T follicular helper cell (primary cell): ENCODE results near the gene TSR2.
"Not testable (repeated sequence)": the region's sequence is repeated elsewhere in the genome, so short reads cannot be mapped to it uniquely, and the experiment has no call there.

Experiments used
- DNase-seq: peaks from one replicate; pipeline ENCODE4 v3.0.0-alpha.2; 2020; ENCODE audit warnings: low read depth

Gene TSR2

DNA sequence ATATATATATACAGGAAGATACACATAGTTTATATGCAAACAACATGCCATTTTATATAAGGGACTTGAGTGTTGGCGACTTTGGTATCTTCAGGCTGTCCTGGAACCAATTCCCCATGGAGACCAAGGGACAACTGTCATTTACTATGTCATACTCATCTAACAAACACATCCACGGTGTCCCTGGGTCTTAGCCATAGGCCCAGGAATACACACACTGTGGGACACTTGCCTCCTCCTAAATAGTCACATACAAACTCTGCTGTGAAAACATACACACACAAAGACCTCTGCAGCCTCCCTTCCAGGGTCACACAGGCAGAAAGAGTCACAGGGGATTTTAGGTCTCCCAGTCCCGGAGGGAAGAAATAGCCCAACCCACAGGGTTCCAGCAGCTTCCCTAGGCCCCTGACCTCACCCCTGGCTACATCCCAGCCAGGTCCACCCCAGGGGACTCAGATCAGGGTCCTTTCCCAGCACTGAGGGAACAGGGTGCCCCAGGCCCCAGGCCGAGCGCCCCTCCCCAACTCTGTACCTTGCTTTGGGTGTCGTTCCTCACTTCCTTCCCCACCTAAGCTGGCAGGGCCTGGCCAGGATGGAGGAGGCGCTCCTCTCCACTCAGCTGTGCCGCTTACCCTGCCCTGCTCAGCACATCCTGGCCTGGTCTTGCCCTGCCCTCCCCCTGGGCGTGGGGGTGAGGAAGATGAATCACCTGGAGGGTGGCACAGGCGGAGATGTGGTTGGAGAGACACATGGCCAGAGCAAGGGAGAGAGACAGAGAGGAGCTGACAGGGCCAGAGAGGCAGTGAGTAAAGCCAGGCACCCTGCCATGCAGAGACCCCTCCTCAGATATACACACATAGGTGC is 34.0 kb downstream of the TSR2 start:
- DNase-seq = no peak

DNA sequence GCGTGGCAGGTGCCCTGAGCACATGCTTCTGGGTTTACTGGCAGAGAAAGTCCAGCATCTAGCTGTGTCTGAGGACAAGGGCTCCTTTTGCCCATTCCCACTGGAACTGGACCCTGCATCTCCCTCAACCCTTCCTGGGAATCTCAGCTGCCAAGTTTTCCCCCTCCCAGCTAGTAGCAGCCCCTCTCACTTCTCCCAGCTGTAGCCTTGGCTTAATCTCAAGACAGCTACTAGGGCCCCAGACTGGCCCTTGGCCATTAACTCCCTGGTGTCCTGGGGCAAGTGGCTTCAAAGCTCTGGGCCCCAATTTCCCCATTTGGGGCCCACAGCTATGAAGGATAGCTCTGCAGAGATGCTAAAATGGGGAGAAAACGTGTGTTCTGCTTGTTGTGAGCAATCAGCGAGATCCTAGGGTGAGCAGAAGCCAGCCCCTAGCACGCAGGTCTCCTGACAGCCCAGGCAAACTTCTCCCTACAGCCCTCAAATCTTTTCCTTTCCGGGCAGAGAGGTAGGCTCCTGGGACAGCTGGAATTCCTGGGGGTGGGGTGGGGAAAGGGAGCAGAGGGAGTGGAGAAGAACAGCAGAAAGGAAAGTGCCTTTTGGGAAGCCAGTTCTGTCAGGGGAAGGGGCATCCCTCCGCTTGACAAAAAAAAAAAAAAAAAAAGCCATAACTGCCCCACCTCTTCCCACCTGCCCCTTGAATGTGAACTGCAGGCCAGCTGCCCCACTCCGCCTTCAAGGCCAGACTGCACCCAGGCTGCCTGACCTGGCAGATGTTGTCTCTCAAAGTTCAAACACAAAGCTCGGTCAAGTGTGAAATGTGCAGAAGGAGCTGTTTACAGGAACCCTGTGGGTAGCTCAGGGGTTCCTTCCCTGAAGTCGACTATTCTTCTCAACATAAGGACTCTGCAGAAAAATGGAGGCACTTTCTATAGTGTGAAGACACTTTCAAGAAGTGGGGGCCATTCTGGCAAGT is 39.2 kb downstream of the TSR2 start:
- no peak for DNase-seq

DNA sequence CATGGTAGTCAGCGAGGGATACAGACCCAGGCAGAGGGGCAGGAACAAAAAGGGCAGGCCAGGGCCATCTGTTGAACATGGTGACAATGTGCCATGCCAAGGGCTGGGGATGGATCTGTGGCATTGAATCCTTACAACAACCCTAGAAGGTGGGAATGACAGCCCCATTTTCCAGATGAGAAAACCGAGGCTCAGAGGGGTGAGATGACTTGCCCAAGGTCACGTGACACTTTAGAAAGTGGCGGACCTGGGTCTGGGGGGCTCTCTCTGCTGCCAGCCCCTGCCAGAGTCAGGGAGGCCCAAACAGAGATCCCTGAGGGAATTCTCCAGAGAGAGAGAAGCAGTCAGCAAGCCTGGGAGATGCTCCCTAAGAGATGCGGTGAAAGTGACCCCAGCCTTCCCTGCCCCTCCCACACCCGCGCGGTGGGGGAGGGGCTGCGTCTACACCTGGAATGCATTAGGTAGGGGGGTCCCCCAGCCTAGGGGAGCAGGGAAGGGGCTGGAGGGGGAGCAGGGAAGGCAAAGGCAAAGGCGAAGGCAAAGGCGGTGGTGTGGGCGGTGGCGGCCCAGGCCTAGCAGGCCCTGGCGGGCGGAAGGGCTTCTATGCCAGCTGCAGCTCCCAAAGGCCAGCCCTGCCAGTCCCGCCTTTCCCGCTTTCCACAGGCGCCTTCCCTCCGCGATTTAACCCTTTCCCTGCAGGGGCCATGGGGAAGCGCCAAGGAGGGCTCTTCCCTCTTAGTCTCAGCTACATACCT is 42.8 kb downstream of the TSR2 start:
- DNase-seq = no peak

DNA sequence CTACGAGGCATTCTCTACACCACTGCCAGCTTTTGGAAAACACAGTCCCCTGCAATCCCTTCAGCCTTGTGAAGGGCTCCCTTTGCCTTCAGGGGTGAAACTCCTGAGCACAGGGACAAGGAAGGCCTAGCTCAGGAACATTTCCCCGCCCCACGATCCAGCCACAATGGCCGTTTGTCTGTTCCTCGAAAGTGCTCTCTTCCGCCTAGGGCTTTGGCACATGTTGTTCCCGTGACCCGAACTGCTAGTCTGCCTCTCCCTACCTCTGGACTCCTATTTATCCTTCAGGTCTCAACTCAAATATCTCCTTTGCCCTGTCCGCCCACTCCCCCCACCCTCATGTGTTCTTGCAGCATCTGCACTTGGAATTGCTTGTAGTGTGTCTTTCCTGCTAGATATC is 43.7 kb downstream of the TSR2 start:
- no peak for DNase-seq

DNA sequence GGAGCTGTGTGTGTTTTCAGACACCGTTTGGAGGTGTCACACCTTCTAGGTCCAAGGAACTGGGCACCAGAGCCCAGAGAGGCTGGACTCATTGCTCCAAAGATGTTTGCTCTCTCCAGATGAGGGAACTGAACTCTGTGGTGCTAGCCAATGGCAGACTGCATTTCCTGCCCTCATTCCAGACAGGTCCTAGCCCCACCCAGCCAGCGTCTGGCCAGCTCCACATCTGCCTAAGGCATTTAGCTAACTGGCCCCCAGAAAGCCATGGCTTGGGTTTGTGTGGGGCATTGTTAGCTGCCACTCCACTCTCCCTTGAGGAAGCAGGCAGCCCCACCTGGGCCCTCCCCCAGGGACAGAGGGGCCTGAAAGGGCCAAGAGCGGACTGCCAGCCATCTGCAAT is 44.5 kb downstream of the TSR2 start:
- DNase-seq = no peak

DNA sequence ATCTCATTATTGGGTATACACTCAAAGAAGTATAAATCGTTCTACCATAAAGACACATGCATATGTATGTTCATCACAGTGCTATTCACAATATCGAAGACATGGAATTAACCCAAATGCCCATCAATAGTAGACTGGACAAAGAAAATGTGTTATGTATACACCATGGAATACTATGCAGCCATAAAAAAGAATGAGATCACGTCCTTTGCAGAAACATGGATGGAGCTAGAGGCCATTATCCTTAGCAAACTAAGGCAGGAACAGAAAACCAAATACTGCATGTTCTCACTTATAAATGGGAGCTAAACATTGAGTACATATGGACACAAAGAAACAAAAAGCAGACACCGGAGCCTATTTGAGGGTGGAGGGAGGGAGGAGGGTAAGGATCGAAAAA is 49.6 kb downstream of the TSR2 start:
- not testable (repeated sequence) for DNase-seq

DNA sequence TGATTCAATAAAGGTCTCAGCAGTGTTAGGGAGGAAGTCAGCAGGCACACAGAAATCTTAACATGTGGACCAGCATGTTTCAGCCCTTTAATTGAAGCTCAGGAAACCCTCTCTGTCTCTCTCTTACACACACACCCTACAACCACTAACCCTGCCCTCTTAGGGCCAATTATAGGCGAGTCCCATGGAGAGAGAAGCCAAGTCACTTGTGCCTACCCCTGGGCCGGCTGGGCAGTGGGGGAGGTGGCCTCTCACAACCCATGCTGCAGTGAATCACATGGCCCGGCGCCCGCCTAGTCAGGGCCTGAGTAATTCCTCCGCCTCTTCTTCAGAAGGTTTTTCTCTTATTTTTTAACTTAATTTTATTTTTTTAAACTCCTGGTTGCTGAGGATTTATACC is 52.1 kb downstream of the TSR2 start:
- DNase-seq = no peak

DNA sequence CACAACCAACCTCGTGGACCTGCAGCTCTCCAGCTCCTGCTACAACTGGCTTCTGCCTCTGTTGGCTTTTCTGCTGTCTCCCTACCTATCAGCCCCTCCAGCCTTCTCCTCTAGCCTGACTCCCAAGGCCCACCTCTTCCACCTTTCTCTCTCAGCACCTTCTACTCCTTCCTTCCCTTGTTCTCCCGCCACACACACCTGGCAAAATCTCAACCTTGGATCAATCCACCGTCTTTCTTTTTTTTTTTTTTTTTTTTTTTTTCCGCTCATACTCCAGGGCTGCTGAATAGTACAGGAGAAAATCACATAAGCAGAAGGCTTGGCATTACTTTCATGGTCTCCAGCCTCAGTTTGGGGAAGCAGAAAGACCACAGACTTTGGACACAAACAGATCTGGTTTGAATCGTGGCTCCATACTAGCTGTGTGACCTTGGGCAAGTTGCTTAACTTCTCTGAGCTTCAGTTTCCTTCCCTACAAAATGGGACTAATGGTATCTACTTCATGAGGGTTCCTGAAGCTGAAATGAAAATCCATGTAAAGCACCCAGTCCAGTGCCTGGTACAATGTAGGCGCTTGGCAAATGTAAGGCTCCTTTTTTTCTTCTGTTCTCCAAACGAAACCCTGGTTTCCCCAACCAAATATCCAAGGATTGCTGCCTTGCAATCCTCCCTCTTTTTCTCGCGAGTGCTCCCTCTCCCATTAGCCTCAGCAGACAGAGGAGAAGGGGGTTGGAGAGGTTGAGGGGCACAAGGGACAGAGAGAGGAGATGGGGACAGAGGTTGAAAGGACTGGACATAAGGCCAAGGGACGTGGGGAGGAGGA is 54.2 kb downstream of the TSR2 start:
- DNase-seq = no peak
